Stimulated activated CD8-positive, alpha-beta memory T cell treated with anti-CD3 and anti-CD28 coated beads, Interleukin-4, amount 100 ng/mL, for 24 hours (primary cell): ENCODE data around the gene ABCC10.
"Not testable (repeated sequence)": the region's sequence is repeated elsewhere in the genome, so short reads cannot be mapped to it uniquely, and the experiment has no call there.

Experiments
- DNase-seq: peaks from one replicate; pipeline ENCODE4 v3.0.0-alpha.2; 2020; ENCODE audit warnings: low read depth

The ABCC10 gene

DNA sequence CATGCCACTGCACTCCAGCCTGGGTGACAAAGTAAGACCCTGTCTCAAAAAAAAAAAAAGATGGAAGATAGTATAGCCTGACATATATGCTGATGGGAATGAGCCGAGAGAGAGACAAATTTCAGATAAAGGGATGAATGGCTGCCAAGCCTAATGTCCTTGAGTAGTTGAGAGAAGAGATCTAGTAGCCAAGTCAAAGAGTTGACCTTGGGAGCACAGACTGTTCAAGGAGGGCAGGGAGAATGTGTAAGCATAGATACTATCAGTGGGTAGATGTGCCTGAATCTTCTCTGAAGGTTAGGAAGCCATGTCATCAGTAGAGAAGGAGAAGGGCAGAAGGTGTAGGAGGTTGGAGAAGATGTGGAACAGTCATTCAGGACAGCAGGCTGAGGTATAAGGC is 20.0 kb upstream of the ABCC10 start:
- DNase-seq, result no peak

DNA sequence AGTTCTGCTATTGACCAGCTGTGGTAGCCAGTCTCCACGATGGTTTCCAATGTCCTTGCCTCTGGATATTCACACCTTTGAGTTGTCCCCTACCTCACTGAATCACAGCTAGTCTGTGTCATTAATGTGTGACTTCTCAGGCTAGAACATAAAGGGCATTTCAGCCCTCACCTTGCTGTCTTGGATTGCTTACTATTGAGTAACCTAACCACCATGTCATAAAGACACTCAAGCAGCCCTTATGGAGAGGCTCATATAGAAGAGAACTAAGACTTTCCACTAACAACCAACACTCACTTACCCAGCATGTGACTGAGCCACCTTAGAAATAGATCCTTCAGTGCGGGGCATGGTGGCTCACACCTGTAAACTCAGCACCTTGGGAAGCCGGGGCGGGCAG is 19.1 kb upstream of the ABCC10 start:
- no peak for DNase-seq

- DNase-seq, result not testable (repeated sequence)
Observed at GRCh38 chr6:43410776-43411175, 16.6 kb upstream of the ABCC10 start.

DNA sequence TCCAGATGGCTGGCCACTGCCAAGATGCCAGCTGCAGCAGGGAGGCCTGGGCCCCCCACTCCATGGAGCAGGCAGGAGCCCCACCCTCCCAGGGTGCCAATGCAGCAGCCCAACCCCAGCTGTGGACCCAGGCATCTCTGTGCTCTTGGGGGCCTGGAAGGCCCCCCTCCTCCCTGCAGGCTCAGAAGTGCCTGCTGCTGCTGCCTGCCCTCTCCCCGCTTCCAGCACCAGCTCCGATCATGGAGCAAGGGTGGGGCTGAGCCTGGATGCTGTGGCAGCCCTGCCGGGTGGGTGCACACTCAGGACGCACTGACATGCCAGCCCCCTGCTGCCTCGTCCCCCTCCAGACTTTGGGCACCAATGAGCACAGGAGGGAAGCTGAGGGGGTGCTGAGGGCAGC is 14.8 kb upstream of the ABCC10 start:
- DNase-seq, result no peak

DNA sequence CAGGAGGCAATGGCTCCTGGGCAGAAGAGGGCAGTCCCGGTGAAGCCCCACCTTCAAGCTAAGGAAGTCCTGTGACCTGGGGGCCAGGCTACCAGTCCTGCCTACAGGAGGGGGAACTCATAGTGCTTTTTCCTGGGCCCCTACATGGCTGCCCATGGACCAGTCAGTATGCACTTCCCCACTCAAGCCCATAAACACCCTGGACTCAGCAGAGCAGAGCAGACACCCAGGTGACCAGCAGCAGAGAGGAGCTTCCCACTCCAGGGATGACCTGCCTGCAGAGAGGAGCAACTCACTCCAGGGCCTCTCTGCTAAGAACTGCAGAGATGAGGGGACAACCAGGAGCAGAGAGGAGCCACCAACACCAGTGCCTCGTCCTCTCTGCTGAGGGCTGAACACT is 14.3 kb upstream of the ABCC10 start:
- no peak for DNase-seq

GRCh38 chr6:43415275-43415674 is 12.1 kb upstream of the ABCC10 start:
- not testable (repeated sequence) for DNase-seq

DNA sequence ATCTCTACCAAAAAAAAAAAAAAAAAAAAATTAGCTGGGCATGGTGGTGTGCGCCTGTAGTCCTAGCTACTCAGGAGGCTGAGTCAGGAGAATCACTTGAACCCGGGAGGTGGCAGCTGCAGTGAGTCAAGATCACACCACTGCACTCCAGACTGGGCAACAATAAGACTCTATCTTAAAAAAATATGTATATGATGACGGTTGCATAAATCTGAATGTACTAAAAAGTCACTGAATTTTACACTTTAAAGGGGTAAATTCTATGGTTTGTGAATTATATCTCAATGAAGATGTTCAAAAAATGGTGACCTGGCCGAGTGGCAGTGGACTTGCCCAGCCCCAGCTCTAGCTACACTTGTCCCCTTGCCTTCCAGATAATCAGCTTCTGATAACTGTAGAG is 10.4 kb upstream of the ABCC10 start:
- no peak for DNase-seq

DNA sequence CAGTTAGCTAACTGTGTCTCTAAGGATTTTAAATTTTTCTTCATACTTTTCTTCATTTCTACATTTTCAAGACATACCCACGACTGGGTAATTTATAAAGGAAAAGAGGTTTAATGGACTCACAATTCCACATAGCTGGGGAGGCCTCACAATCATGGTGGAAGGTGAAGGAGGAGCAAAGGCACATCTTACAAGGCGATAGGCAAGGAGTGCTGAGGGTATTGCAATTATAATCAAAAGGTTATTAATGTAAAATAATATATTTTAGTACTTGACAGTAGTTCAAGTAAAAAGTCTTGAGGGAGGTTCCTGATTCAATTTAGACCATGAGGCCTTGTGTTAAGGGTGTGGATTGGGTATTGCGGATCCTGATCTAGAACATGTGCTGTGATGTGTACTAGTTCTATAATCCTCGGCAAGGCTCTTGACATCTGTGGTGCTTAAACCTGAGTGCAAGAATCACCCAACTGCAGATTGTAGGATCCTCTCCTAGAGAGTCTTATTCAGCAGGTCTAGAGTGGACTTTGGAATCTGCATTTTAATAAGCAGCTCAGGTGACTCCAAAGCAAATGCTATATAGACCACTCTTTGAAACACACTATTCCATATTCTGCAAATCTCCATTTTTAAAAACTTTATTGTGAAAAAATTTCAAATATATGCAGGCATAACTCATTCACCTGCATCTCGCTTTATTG is 7.2 kb upstream of the ABCC10 start:
- DNase-seq, result no peak

- DNase-seq, result no peak
Observed at GRCh38 chr6:43421831-43422230, 5.5 kb upstream of the ABCC10 start.

- DNase-seq, result not testable (repeated sequence)
Observed at GRCh38 chr6:43425083-43425482, 2.3 kb upstream of the ABCC10 start.

GRCh38 chr6:43426928-43427405 is 374 bp upstream of the ABCC10 start:
- no peak for DNase-seq

- no peak for DNase-seq
Observed at GRCh38 chr6:43428112-43428570, 800 bp downstream of the ABCC10 start.

GRCh38 chr6:43428874-43429273 is 1.5 kb downstream of the ABCC10 start:
- DNase-seq, result no peak

DNA sequence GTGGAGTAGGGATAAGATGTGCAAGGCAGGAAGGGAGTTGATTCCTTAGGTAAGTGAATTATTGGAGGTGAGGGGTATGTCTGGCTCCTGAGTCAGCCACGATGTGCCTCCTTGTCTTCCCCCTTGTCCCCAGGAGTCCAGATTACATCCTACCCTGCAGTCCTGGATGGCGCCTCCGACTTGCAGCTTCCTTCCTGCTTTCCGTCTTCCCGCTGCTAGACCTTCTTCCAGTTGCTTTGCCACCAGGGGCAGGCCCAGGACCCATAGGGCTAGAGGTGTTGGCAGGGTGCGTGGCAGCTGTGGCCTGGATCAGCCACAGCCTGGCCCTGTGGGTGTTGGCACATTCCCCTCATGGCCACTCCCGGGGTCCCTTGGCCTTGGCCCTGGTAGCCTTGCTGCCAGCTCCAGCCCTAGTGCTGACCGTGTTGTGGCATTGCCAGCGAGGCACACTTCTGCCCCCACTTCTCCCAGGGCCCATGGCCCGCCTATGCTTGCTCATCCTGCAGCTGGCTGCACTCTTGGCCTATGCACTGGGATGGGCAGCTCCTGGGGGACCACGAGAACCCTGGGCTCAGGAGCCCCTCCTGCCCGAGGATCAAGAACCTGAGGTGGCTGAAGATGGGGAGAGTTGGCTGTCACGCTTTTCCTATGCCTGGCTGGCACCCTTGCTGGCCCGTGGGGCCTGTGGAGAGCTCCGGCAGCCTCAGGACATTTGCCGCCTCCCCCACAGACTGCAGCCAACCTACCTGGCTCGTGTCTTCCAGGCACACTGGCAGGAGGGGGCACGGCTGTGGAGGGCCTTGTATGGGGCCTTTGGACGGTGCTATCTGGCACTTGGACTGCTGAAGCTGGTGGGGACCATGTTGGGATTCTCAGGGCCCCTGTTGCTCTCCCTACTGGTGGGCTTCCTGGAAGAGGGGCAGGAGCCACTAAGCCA is 4.9 kb downstream of the ABCC10 start:
- no peak for DNase-seq

- no peak for DNase-seq
Observed at GRCh38 chr6:43433148-43433547, 5.8 kb downstream of the ABCC10 start.

GRCh38 chr6:43434001-43434840 is 6.9 kb downstream of the ABCC10 start:
- DNase-seq, result no peak

DNA sequence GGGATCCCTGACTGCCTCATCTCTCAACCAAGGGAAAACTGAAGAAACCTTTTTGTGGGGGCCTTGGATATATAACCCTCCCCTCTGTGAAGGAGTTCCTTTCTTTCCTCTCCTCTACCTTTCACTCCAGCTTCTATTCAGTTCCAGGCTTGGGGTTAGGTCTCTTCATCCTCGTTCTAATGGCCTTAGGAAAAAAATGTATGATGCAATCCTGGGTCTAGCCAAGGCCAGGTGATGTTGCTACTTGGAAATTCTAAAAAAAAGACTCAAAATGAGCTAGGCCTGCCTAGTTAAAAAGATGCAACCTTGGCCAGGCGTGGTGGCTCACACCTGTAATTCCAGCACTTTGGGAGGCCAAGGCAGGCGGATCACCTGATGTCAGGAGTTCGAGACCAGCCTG is 7.6 kb downstream of the ABCC10 start:
- DNase-seq, result no peak

DNA sequence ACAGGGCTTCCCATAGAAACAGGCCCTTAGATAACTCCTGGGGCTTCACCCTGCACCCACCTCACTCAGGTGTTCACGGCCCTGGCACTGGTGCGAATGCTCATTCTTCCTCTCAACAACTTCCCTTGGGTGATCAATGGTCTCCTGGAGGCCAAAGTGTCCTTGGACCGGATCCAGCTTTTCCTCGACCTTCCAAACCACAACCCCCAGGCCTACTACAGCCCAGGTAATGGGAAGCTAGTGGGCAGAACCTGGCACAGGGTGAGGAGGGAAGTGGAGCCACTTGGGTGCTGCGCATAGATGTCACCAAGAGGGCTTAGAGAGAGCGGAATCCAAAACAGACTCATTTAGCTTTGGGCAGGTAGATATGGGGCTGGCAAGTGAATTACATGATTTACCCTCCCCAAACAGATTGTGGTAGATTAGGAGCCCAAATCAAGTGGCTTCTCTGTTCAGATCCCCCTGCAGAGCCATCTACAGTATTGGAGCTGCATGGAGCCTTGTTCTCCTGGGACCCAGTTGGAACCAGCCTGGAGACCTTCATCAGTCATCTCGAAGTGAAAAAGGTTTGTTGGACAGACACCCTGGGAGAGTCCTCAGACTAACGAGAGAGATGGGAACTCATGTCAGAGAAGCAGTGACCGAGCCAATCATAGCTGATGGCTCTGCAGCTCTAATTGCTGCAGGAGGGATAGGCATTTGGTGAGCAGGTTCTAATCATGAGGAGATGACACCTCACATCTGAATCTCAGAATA is 8.5 kb downstream of the ABCC10 start:
- DNase-seq, result no peak

GRCh38 chr6:43436577-43437282 is 9.4 kb downstream of the ABCC10 start:
- no peak for DNase-seq

- DNase-seq, result no peak
Observed at GRCh38 chr6:43437700-43438099, 10.4 kb downstream of the ABCC10 start.

DNA sequence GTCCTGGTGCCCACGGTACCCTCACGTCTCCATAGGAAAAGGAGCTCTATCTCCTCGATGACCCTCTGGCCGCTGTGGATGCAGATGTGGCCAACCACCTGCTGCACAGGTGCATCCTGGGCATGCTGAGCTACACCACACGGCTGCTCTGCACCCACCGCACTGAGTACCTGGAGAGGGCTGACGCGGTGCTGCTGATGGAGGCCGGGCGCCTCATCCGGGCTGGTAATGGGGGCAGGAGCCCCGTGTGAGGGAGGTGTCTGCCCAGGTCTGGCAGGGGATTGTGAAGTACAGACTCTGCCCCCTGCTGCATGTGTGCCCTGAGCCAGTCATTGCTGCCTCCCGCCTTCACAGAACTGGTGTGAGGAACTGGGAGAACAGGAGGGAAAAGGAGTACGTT is 15.6 kb downstream of the ABCC10 start:
- no peak for DNase-seq
